GM10266 (cell line): Measurements from ENCODE around the gene CACHD1.

Source experiments
- DNase-seq: peaks from one replicate; pipeline ENCODE4 v3.0.0; 2012; ENCODE audit errors: extremely low spot score
- CTCF ChIP-seq: IDR thresholded peaks from 2 replicates; pipeline ENCODE4 v1.5.1; 2012; ENCODE audit warnings: mild to moderate bottlenecking, low read depth; ENCODE audit not compliant: control insufficient read depth, insufficient read depth; ENCODE audit errors: missing control alignments

CACHD1 gene

GRCh38 chr1:64472040-64472376, 2.1 kb downstream of the CACHD1 start:
- TF ChIP-seq CTCF: no peak
- DNase-seq: no peak

DNA sequence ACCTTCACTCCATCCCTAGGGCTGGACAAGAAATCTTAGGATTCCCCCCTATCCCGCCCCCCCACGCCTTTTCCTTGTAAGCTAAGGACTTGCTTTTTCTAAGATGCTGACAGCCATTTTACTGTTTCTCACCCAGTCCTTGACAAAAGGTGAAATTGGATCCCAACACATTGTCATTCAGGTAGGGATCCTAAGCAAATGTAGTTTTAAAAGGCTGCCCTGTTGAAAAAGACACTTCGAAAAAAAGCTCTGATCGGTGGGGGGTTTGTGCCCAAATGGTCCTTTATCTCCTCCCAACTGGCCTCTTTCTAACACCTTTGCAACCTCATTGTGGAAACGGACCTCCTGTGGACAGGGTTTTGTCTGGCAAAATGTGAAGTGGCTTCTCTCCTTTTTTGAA, 2.9 kb downstream of the CACHD1 start:
- no peak for TF ChIP-seq CTCF
- DNase-seq: no peak

- no peak for DNase-seq
- TF ChIP-seq CTCF: no peak
Measured at GRCh38 chr1:64473367-64473766, 3.4 kb downstream of the CACHD1 start.

GRCh38 chr1:64474133-64474532, 4.2 kb downstream of the CACHD1 start:
- DNase-seq: no peak
- no peak for TF ChIP-seq CTCF

GRCh38 chr1:64474665-64475439, 4.9 kb downstream of the CACHD1 start:
- no peak for DNase-seq
- no peak for TF ChIP-seq CTCF

GRCh38 chr1:64476251-64476952, 6.5 kb downstream of the CACHD1 start:
- no peak for DNase-seq
- TF ChIP-seq CTCF: no peak
